Kidney tubule cell (primary cell): Measurements from ENCODE around the gene RTL5.

ENCODE experiments used
- DNase-seq: peaks from one replicate; pipeline ENCODE4 v3.0.0-alpha.2; 2018; ENCODE audit warnings: low spot score

The RTL5 gene

GRCh38 chrX:72107841-72108595, 23.7 kb downstream of the RTL5 start:
- no peak for DNase-seq

- DNase-seq, result peak; percentile 73
Measured at GRCh38 chrX:72107320-72107719, 24.4 kb downstream of the RTL5 start.

- no peak for DNase-seq
Measured at GRCh38 chrX:72105436-72105835, 26.3 kb downstream of the RTL5 start.

- DNase-seq, result peak; percentile 61
Measured at GRCh38 chrX:72102760-72103159, 29.0 kb downstream of the RTL5 start.

GRCh38 chrX:72102126-72102525, 29.6 kb downstream of the RTL5 start:
- DNase-seq, result no peak

- DNase-seq, result peak; percentile 66
Measured at GRCh38 chrX:72101597-72102037, 30.1 kb downstream of the RTL5 start.

GRCh38 chrX:72100824-72101351, 30.8 kb downstream of the RTL5 start:
- no peak for DNase-seq

- DNase-seq, result no peak
Measured at GRCh38 chrX:72100051-72100755, 31.5 kb downstream of the RTL5 start.

GRCh38 chrX:72097098-72097497, 34.6 kb downstream of the RTL5 start:
- DNase-seq, result no peak

GRCh38 chrX:72095370-72095769, 36.3 kb downstream of the RTL5 start:
- no peak for DNase-seq

- DNase-seq, result no peak
Measured at GRCh38 chrX:72094894-72095293, 36.8 kb downstream of the RTL5 start.

GRCh38 chrX:72089254-72089653, 42.5 kb downstream of the RTL5 start:
- DNase-seq, result no peak

GRCh38 chrX:72088761-72089160, 43.0 kb downstream of the RTL5 start:
- no peak for DNase-seq

- no peak for DNase-seq
Measured at GRCh38 chrX:72086995-72087394, 44.7 kb downstream of the RTL5 start.

- no peak for DNase-seq
Measured at GRCh38 chrX:72084114-72084513, 47.6 kb downstream of the RTL5 start.

- no peak for DNase-seq
Measured at GRCh38 chrX:72083291-72083690, 48.4 kb downstream of the RTL5 start.

- no peak for DNase-seq
Measured at GRCh38 chrX:72081605-72082320, 50.0 kb downstream of the RTL5 start.

GRCh38 chrX:72080800-72081199, 50.9 kb downstream of the RTL5 start:
- DNase-seq, result no peak

- DNase-seq, result no peak
Measured at GRCh38 chrX:72080150-72080549, 51.6 kb downstream of the RTL5 start.

- DNase-seq, result no peak
Measured at GRCh38 chrX:72079607-72080006, 52.1 kb downstream of the RTL5 start.

GRCh38 chrX:72078411-72078810, 53.3 kb downstream of the RTL5 start:
- no peak for DNase-seq
